ENCODE data around the gene TEAD1. TPM values are rescaled to one million over a fixed set of nuclear protein-coding genes. Genes with fewer than 3 reads are reported as not detected.

TEAD1 gene
- polyA plus RNA-seq, 1 donor (not counting 4 experiments of a cell fraction or from before 2014, with no cell fraction given) = 32.7 TPM

- no peaks in the 10 kb centered on the region for H3K9me1 ChIP-seq (ENCODE audit: control insufficient read depth, extremely low read depth, insufficient read depth, low read length)
- H3K36me3 ChIP-seq (ENCODE audit: control insufficient read depth in 2 of 2, extremely low read depth in 1 of 2, insufficient read depth in 2 of 2, low read length in 2 of 2) = peaks cover 4 to 19% of the 10 kb centered on the region in 2 experiments
- no peak overlapping the region for H3K4me2 ChIP-seq (ENCODE audit: control insufficient read depth, extremely low read depth, insufficient read depth, low read depth, low read length)
- H3K27me3 ChIP-seq (ENCODE audit: control insufficient read depth, extremely low read depth, insufficient read depth, low read length) = no peaks in the 10 kb centered on the region
- no peak overlapping the region for H3K9ac ChIP-seq (ENCODE audit: control insufficient read depth, extremely low read depth, insufficient read depth, low read length)
- no peak overlapping the region for H3K4me3 ChIP-seq (ENCODE audit: control insufficient read depth in 2 of 3, extremely low read depth in 1 of 3, insufficient read depth in 2 of 3, low read depth in 1 of 3, low read length in 3 of 3)
- no peak for DNase-seq (ENCODE audit: low read depth, low spot score)
- dilution Hi-C loops (cut with MboI; ENCODE audit: extremely low pct_ligation_motif_present, low sequenced_read_pairs) = no loop called here
- no peak overlapping the region for H2AFZ ChIP-seq (ENCODE audit: control insufficient read depth, low read length)
- TF ChIP-seq CTCF (optimal IDR thresholded peaks at IDR 0.05 in 1 of 3, IDR thresholded peaks at IDR 0.05 in 1 of 3, conservative IDR thresholded peaks at IDR 0.05 in 1 of 3; ENCODE audit: extremely low read depth in 1 of 3, insufficient read depth in 2 of 3, low read length in 3 of 3) (no peak), EZH2 (IDR thresholded peaks at IDR 0.05; ENCODE audit: low read length) (no peak)
- H3K9me3 ChIP-seq (ENCODE audit: control insufficient read depth, low read depth, low read length) = no peaks in the 10 kb centered on the region
- no peak for FAIRE-seq
- H3K4me1 ChIP-seq (ENCODE audit: control insufficient read depth, extremely low read depth, insufficient read depth, low read length) = peaks cover 23% of the 10 kb centered on the region
- H3K79me2 ChIP-seq (ENCODE audit: control insufficient read depth, insufficient read depth, low read length) = peaks cover 9% of the 10 kb centered on the region
- H4K20me1 ChIP-seq (ENCODE audit: control insufficient read depth, extremely low read depth, insufficient read depth, low read length) = no peaks in the 10 kb centered on the region
- no peak overlapping the region for H3K27ac ChIP-seq (ENCODE audit: control insufficient read depth, insufficient read depth, low read length)
Observed at GRCh38 chr11:12867531-12867930, 193.3 kb downstream of the TEAD1 start.

GRCh38 chr11:12868315-12869073 is 194.3 kb downstream of the TEAD1 start:
- Histone ChIP-seq H3K9me3 (ENCODE audit: control insufficient read depth, low read depth, low read length) (no peaks in the 10 kb centered on the region), H3K27me3 (ENCODE audit: control insufficient read depth, extremely low read depth, insufficient read depth, low read length) (no peaks in the 10 kb centered on the region), H3K79me2 (ENCODE audit: control insufficient read depth, insufficient read depth, low read length) (peaks cover 9% of the 10 kb centered on the region), H3K36me3 (ENCODE audit: control insufficient read depth in 2 of 2, extremely low read depth in 1 of 2, insufficient read depth in 2 of 2, low read length in 2 of 2) (peaks cover 2 to 11% of the 10 kb centered on the region in 2 experiments), H3K4me3 (ENCODE audit: control insufficient read depth in 2 of 3, extremely low read depth in 1 of 3, insufficient read depth in 2 of 3, low read depth in 1 of 3, low read length in 3 of 3) (no peak overlapping the region), H4K20me1 (ENCODE audit: control insufficient read depth, extremely low read depth, insufficient read depth, low read length) (no peaks in the 10 kb centered on the region), H3K4me2 (ENCODE audit: control insufficient read depth, extremely low read depth, insufficient read depth, low read depth, low read length) (no peak overlapping the region), H3K27ac (ENCODE audit: control insufficient read depth, insufficient read depth, low read length) (no peak overlapping the region), H3K9me1 (ENCODE audit: control insufficient read depth, extremely low read depth, insufficient read depth, low read length) (no peaks in the 10 kb centered on the region), H3K9ac (ENCODE audit: control insufficient read depth, extremely low read depth, insufficient read depth, low read length) (no peak overlapping the region), H2AFZ (ENCODE audit: control insufficient read depth, low read length) (no peak overlapping the region), H3K4me1 (ENCODE audit: control insufficient read depth, extremely low read depth, insufficient read depth, low read length) (peaks cover 16% of the 10 kb centered on the region)
- TF ChIP-seq CTCF (optimal IDR thresholded peaks at IDR 0.05 in 1 of 3, IDR thresholded peaks at IDR 0.05 in 1 of 3, conservative IDR thresholded peaks at IDR 0.05 in 1 of 3; ENCODE audit: extremely low read depth in 1 of 3, insufficient read depth in 2 of 3, low read length in 3 of 3) = peak in 1 of 3 experiments; percentile 46
- TF ChIP-seq EZH2 (IDR thresholded peaks at IDR 0.05; ENCODE audit: low read length) = no peak
- dilution Hi-C loops (cut with MboI; ENCODE audit: extremely low pct_ligation_motif_present, low sequenced_read_pairs) = no loop called here
- FAIRE-seq (no peak), DNase-seq (ENCODE audit: low read depth, low spot score) (no peak)
